Calu3 (cell line): ENCODE measurements around the gene CISTR. TPM values are rescaled to one million over a fixed set of nuclear protein-coding genes. Genes with fewer than 3 reads are reported as not detected.

Experiments used
- BruUV-seq: library from RNA; stranded (reverse); fragments of 400-500 nt; replicated peaks from 2 replicates; lab custom pipeline; 2021; lab: Mats Ljungman, UMichigan
- CTCF ChIA-PET: fragments of 300-600 bp; sonication (Branson Sonifier 250); formaldehyde crosslinking; loops from one replicate; lab custom pipeline; 2022; ENCODE audit warnings: antibody characterized with exemption; lab: Charles Lee
- DNase-seq: peaks from one replicate; pipeline ENCODE4 v3.0.0; 2022
- H3K27ac Mint-ChIP-seq: one replicate; pipeline ENCODE4 v1.8.0; 2022; ENCODE audit warnings: mixed read lengths; ENCODE audit not compliant: unreplicated experiment
- H3K27me3 Mint-ChIP-seq: one replicate; pipeline ENCODE4 v1.8.0; 2022; ENCODE audit warnings: mixed read lengths; ENCODE audit not compliant: unreplicated experiment
- H3K36me3 Mint-ChIP-seq: one replicate; pipeline ENCODE4 v1.8.0; 2022; ENCODE audit warnings: mild to moderate bottlenecking, moderate library complexity, mixed read lengths; ENCODE audit not compliant: insufficient read depth, unreplicated experiment
- H3K4me1 Mint-ChIP-seq: one replicate; pipeline ENCODE4 v1.8.0; 2022; ENCODE audit warnings: mild to moderate bottlenecking, low read depth, mixed read lengths; ENCODE audit not compliant: unreplicated experiment
- H3K4me3 Mint-ChIP-seq: one replicate; pipeline ENCODE4 v1.8.0; 2022; ENCODE audit warnings: mild to moderate bottlenecking, low read depth, moderate library complexity, mixed read lengths; ENCODE audit not compliant: unreplicated experiment
- H3K9me3 Mint-ChIP-seq: one replicate; pipeline ENCODE4 v1.8.0; 2022; ENCODE audit warnings: low read depth, mixed read lengths; ENCODE audit not compliant: unreplicated experiment
- intact Hi-C: fragments of 100-400 bp; cut with micrococcal nuclease; formaldehyde crosslinking; loops from one replicate; pipeline ENCODE4 v1.10.0; 2022; ENCODE audit not compliant: unreplicated experiment
- total RNA-seq: library from RNA; stranded (reverse); gene quantifications from 2 replicates; pipeline ENCODE4 v1.2.3, GENCODE V29; 2022
- TF ChIP-seq, protein P1 (sequence below): fragments of 200-600 bp; IDR thresholded peaks from one replicate; pipeline ENCODE4 v1.8.0; 2022; ENCODE audit warnings: antibody characterized with exemption; ENCODE audit not compliant: unreplicated experiment

Gene CISTR
- total RNA-seq, 1 experiment from 2014 or later, result not detected

- Mint-ChIP-seq H3K27me3 (peaks cover 85% of the 10 kb centered on the region), H3K4me1 (no peaks in the 10 kb centered on the region), H3K9me3 (no peaks in the 10 kb centered on the region), H3K27ac (no peak overlapping the region), H3K4me3 (no peak overlapping the region), H3K36me3 (no peaks in the 10 kb centered on the region)
- intact Hi-C loops, result no loop called here
- CTCF ChIA-PET, result no interaction called here
- no TSS peak for BruUV-seq
- TF ChIP-seq, protein P1, sequence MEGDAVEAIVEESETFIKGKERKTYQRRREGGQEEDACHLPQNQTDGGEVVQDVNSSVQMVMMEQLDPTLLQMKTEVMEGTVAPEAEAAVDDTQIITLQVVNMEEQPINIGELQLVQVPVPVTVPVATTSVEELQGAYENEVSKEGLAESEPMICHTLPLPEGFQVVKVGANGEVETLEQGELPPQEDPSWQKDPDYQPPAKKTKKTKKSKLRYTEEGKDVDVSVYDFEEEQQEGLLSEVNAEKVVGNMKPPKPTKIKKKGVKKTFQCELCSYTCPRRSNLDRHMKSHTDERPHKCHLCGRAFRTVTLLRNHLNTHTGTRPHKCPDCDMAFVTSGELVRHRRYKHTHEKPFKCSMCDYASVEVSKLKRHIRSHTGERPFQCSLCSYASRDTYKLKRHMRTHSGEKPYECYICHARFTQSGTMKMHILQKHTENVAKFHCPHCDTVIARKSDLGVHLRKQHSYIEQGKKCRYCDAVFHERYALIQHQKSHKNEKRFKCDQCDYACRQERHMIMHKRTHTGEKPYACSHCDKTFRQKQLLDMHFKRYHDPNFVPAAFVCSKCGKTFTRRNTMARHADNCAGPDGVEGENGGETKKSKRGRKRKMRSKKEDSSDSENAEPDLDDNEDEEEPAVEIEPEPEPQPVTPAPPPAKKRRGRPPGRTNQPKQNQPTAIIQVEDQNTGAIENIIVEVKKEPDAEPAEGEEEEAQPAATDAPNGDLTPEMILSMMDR, result no peak
- no peak for DNase-seq
Measured at GRCh38 chr12:53710091-53710490, 41.7 kb downstream of the CISTR start.

- intact Hi-C loops, result no loop called here
- peaks cover 89% of the 10 kb centered on the region for H3K27me3 Mint-ChIP-seq
- no peaks in the 10 kb centered on the region for H3K36me3 Mint-ChIP-seq
- H3K4me1 Mint-ChIP-seq, result no peaks in the 10 kb centered on the region
- H3K4me3 Mint-ChIP-seq, result no peak overlapping the region
- no TSS peak for BruUV-seq
- TF ChIP-seq, protein P1, result no peak
- DNase-seq, result no peak
- CTCF ChIA-PET, result no interaction called here
- H3K27ac Mint-ChIP-seq, result no peak overlapping the region
- H3K9me3 Mint-ChIP-seq, result no peaks in the 10 kb centered on the region
Measured at GRCh38 chr12:53709671-53710070, 42.1 kb downstream of the CISTR start.

DNA sequence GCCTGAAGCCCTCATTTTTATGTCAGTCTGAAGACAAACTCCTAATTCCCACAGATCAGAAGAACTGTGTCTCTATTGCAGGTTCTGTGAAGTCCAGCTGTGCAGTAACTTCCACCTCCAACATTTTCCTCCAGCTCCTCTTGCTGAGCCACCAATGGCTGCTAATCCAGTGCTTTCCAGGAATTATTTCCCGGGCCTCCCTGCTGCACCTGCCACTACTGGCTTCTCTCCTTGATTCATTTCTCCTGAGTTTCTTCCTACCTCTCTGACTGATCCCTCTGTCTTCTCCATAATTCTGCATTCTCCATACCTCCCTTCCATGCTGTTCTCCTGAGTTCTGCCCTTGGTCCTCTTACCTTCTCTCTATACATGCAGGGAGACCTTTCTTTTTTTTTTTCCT is 45.7 kb downstream of the CISTR start:
- no peaks in the 10 kb centered on the region for H3K4me1 Mint-ChIP-seq
- CTCF ChIA-PET, result no interaction called here
- peaks cover 98% of the 10 kb centered on the region for H3K27me3 Mint-ChIP-seq
- DNase-seq, result no peak
- H3K27ac Mint-ChIP-seq, result no peak overlapping the region
- H3K4me3 Mint-ChIP-seq, result no peak overlapping the region
- BruUV-seq, result no TSS peak
- no peaks in the 10 kb centered on the region for H3K9me3 Mint-ChIP-seq
- no peaks in the 10 kb centered on the region for H3K36me3 Mint-ChIP-seq
- intact Hi-C loops, result no loop called here
- TF ChIP-seq, protein P1, result no peak

GRCh38 chr12:53703756-53704155 is 48.0 kb downstream of the CISTR start:
- H3K27ac Mint-ChIP-seq, result no peak overlapping the region
- TF ChIP-seq, protein P1, result no peak
- intact Hi-C loops, result no loop called here
- H3K4me3 Mint-ChIP-seq, result no peak overlapping the region
- no TSS peak for BruUV-seq
- CTCF ChIA-PET, result interaction anchor here (1.0 kb wide), 1 partner anchor 42 kb away, joined by 4 read pairs; no protein-coding TSS in a partner anchor
- no peaks in the 10 kb centered on the region for H3K36me3 Mint-ChIP-seq
- no peaks in the 10 kb centered on the region for H3K4me1 Mint-ChIP-seq
- H3K27me3 Mint-ChIP-seq, result peaks cover 98% of the 10 kb centered on the region
- no peaks in the 10 kb centered on the region for H3K9me3 Mint-ChIP-seq
- no peak for DNase-seq
